Astrocyte of the spinal cord (primary cell): ENCODE data around the gene HOXA11.
A peak's percentile ranks its signal among the peaks of the same experiment; 100 is the strongest.

Experiments used
- DNase-seq: peaks from one replicate; pipeline ENCODE4 v3.0.0; 2011; ENCODE audit warnings: low read depth, low spot score
- H3K4me3 ChIP-seq: 2 replicates; pipeline ENCODE4 v1.5.1; 2011; ENCODE audit warnings: low read depth, mild to moderate bottlenecking, low read length, moderate library complexity
- CTCF ChIP-seq: IDR thresholded peaks from 2 replicates; pipeline ENCODE4 v1.5.1; 2012; ENCODE audit warnings: low read depth, mild to moderate bottlenecking, low read length, inconsistent platforms
- in situ Hi-C: cut with HindIII; loops from 2 replicates; pipeline ENCODE4 v1.10.0; 2017; ENCODE audit warnings: low sequenced_read_pairs

HOXA11 gene

DNA sequence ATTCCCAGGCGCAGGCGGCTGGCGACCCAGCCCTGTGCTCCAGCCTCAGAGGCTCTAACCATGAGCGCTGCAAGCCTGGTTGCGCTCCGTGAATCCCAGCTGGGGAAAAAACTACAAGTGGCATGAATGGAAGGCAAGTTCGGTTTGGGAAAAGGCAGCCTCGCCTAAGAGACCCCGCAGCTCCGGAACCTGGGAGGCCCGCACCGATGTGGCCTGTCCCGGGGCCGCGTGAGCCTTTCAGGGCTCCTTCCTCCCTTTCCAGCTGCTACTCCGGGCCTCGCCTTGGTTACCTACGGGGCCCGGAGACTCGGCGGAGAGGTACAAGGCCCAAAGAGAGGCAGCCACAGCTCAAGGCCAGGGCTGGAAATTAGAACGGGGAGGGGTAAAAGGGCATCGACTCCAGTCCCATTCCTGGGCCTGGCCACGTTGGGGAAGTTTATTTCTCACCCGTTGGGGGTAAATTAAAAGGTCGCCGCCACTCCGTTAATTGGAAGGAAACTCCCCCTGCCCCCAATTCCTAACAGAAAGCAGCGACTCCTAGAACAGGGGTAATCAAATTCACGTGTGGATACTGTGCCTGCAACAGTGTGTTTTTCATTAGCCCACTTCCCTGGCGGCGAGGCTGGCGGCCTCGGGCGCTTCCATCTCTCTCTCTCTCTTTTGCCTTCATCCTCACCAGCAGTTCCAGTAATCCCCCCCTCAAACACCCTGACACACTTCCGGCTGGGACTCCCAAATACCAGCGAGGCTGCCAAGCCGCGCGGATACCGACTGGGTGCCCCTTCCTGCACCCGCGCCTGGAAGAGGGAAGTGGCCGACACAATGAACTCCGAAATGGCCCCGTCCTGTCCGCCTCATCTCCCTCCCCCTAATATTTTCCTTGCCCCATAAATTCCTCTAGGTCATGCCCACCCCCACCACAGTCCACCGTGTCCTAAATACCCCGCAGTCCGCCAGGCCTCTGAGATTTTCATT lies 18.2 kb downstream of the HOXA11 start:
- no peak for TF ChIP-seq CTCF
- H3K4me3 ChIP-seq, result no peak overlapping the region
- in situ Hi-C loops, result loop anchor here (25.0 kb wide), 1 partner anchor 780 kb away; no protein-coding TSS in a partner anchor
- DNase-seq, result no peak

DNA sequence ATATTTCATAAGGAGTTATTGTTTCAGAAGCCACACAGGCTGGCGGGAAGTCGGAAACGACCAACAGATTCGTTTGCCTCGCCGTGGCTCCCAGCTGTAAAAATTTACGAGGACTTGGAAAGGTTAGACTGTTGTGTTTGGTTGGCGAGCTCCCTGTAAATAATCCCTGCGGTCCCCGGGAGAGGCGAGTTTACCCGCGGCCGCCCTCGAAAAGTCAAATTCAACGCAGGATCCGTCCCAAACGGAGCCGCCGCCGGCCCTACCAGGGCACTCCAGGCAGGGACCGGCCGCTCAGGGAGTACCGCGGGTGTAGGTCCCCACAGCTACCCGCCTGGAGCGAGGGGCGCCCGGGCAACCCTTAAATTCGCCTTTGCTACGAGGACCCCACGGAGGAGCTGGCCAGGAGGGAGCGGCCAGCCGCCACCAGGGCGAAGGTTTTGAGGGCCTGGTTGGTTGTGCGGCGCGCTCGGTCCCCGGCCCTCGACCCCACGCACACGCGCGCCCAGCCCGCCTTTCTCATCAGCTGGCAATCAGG lies 19.0 kb downstream of the HOXA11 start:
- no peak for DNase-seq
- peak overlapping the region; percentile 47 for H3K4me3 ChIP-seq
- TF ChIP-seq CTCF, result no peak
- in situ Hi-C loops, result loop anchor here (25.0 kb wide), 1 partner anchor 779 kb away; no protein-coding TSS in a partner anchor

DNA sequence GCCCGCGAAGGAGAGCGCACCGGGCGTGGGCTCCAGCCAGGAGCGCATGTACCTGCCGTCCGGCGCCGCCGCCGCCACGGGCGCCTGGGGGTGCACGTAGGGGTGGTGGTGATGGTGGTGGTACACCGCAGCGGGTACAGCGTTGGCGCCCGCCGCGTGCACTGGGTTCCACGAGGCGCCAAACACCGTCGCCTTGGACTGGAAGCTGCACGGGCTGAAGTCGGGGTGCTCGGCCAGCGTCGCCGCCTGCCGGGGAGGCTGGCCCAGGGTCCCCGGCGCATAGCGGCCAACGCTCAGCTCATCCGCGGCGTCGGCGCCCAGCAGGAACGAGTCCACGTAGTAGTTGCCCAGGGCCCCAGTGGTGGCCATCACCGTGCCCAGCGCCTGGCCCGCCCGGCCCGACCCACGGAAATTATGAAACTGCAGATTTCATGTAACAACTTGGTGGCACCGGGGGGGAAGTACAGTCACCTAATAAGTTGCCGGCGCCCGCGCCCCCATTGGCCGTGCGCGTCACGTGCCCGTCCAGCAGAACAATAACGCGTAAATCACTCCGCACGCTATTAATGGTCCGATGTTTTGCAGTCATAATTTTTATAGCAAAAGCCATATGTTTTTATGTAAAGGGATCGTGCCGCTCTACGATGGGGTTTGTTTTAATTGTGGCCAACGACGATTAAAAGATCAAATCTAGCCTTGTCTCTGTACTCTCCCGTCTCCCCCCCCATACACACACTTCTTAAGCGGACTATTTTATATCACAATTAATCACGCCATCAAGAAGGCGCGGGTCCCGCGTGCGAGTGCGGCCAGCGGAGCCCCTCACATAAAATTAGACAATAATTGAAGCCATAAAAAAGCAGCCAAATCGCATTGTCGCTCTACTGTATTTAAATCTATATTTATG lies 19.7 kb downstream of the HOXA11 start, which contains the start of gene HOXA9:
HOXA9 (minus strand) TSS at position 449 of the 907 bp plus-strand sequence; CDS start at position 369, 80 bp downstream.
- peak within 1 kb of the TSS; percentile 47 for H3K4me3 ChIP-seq
- peak; percentile 83 for DNase-seq
- in situ Hi-C loops, result loop anchor here (25.0 kb wide), 1 partner anchor 778 kb away; no protein-coding TSS in a partner anchor

GRCh38 chr7:27164367-27165088 lies 20.5 kb downstream of the HOXA11 start:
- no peak for DNase-seq
- no peak for TF ChIP-seq CTCF
- H3K4me3 ChIP-seq, result peak overlapping the region; percentile 47
- in situ Hi-C loops, result loop anchor here (25.0 kb wide), 1 partner anchor 777 kb away; no protein-coding TSS in a partner anchor

More for the DNA sequence above, 19.7 kb downstream of the HOXA11 start, which contains the start of gene HOXA9:
- TF ChIP-seq CTCF, result peak; percentile 1

GRCh38 chr7:27164045-27164366 lies 21.0 kb downstream of the HOXA11 start:
- DNase-seq, result no peak
- H3K4me3 ChIP-seq, result peak overlapping the region; percentile 47
- no peak for TF ChIP-seq CTCF
- in situ Hi-C loops, result loop anchor here (25.0 kb wide), 1 partner anchor 777 kb away; no protein-coding TSS in a partner anchor
